DND-41 (cell line): ENCODE results near the gene PCAT6.

Experiments used
- ATAC-seq: fragments of 200-7000 bp; cut with Tn5 transposase; 3 replicates; pipeline ENCODE4 v1.9.1; 2021; ENCODE audit warnings: low read depth; ENCODE audit not compliant: insufficient read depth
- DNase-seq: peaks from one replicate; pipeline ENCODE4 v3.0.0-alpha.2; 2020
- H2AFZ ChIP-seq: 2 replicates; pipeline ENCODE4 v1.6.0; 2012; ENCODE audit warnings: low read depth, low read length
- H3K27ac ChIP-seq: 2 replicates; pipeline ENCODE4 v1.5.1; 2012; ENCODE audit warnings: low read length, inconsistent platforms
- H3K27me3 ChIP-seq: fragments of 200-600 bp; sonication (generic); 2 replicates; pipeline ENCODE4 v1.6.0; 2012; ENCODE audit warnings: low read length, mild to moderate bottlenecking, inconsistent platforms; ENCODE audit not compliant: insufficient read depth, poor library complexity
- H3K36me3 ChIP-seq: 2 replicates; pipeline ENCODE4 v1.5.1; 2012; ENCODE audit warnings: low read length, inconsistent platforms; ENCODE audit not compliant: insufficient read depth
- H3K4me1 ChIP-seq: 2 replicates; pipeline ENCODE4 v1.5.1; 2012; ENCODE audit warnings: mild to moderate bottlenecking, low read length; ENCODE audit not compliant: insufficient read depth
- H3K4me2 ChIP-seq: 2 replicates; pipeline ENCODE4 v1.6.0; 2012; ENCODE audit warnings: mild to moderate bottlenecking, moderate library complexity, low read length, inconsistent platforms; ENCODE audit not compliant: insufficient read depth
- H3K4me3 ChIP-seq, 2 experiments: fragments of 200-600 bp in 1 of 2; shearing (Covaris generic) in 1 of 2; 2 replicates each; pipeline ENCODE4 v1.5.1; 2012 to 2016; ENCODE audit warnings: inconsistent platforms in 2 of 2, low read length in 2 of 2, mild to moderate bottlenecking in 2 of 2, low read depth in 1 of 2, moderate library complexity in 1 of 2
- H3K79me2 ChIP-seq: 2 replicates; pipeline ENCODE4 v1.6.0; 2012; ENCODE audit warnings: low read length, inconsistent platforms; ENCODE audit not compliant: insufficient read depth
- H3K9ac ChIP-seq: 2 replicates; pipeline ENCODE4 v1.6.0; 2012; ENCODE audit warnings: low read depth, mild to moderate bottlenecking, inconsistent platforms, low read length, moderate library complexity
- H3K9me3 ChIP-seq: 2 replicates; pipeline ENCODE4 v1.5.1; 2012; ENCODE audit warnings: low read length, moderate library complexity, mild to moderate bottlenecking, inconsistent platforms; ENCODE audit not compliant: insufficient read depth, severe bottlenecking
- H4K20me1 ChIP-seq: 2 replicates; pipeline ENCODE4 v1.6.0; 2012; ENCODE audit warnings: low read length; ENCODE audit not compliant: insufficient read depth
- CTCF ChIP-seq: IDR thresholded peaks from 2 replicates; pipeline ENCODE4 v1.5.1; 2012; ENCODE audit warnings: borderline replicate concordance, low read length, moderate library complexity, mild to moderate bottlenecking; ENCODE audit not compliant: poor library complexity, severe bottlenecking; ENCODE audit errors: extremely low read depth
- EZH2 ChIP-seq: IDR thresholded peaks from 3 replicates; pipeline ENCODE4 v1.6.1; 2012; ENCODE audit warnings: borderline replicate concordance, low read depth, mild to moderate bottlenecking, moderate library complexity, low read length, inconsistent platforms; ENCODE audit not compliant: severe bottlenecking

PCAT6 gene

GRCh38 chr1:202798260-202798659, 12.5 kb upstream of the PCAT6 start:
- no peak for DNase-seq
- Histone ChIP-seq H2AFZ (no peak overlapping the region), H3K4me3 (no peak overlapping the region), H3K9me3 (no peaks in the 10 kb centered on the region), H3K27me3 (peaks cover 14% of the 10 kb centered on the region), H3K4me1 (no peaks in the 10 kb centered on the region), H4K20me1 (no peaks in the 10 kb centered on the region), H3K36me3 (no peaks in the 10 kb centered on the region), H3K4me2 (no peak overlapping the region), H3K79me2 (no peaks in the 10 kb centered on the region), H3K27ac (no peak overlapping the region), H3K9ac (no peak overlapping the region)
- TF ChIP-seq CTCF (no peak), EZH2 (no peak)
- no peak for ATAC-seq

- no peak for ATAC-seq
- Histone ChIP-seq H3K4me2 (no peak overlapping the region), H3K79me2 (no peaks in the 10 kb centered on the region)
Measured at GRCh38 chr1:202798792-202799331, 11.9 kb upstream of the PCAT6 start.

GRCh38 chr1:202800742-202801141, 10.0 kb upstream of the PCAT6 start:
- H3K9ac ChIP-seq: no peak overlapping the region
- TF ChIP-seq EZH2 (no peak), CTCF (no peak)
- ATAC-seq (no peak), DNase-seq (no peak)
- no peaks in the 10 kb centered on the region for H3K9me3 ChIP-seq
- no peaks in the 10 kb centered on the region for H3K4me1 ChIP-seq
- no peaks in the 10 kb centered on the region for H4K20me1 ChIP-seq
- H2AFZ ChIP-seq: no peak overlapping the region
- H3K4me3 ChIP-seq: no peak overlapping the region
- no peaks in the 10 kb centered on the region for H3K79me2 ChIP-seq
- H3K36me3 ChIP-seq: no peaks in the 10 kb centered on the region
- H3K27ac ChIP-seq: no peak overlapping the region
- peaks cover 24% of the 10 kb centered on the region for H3K27me3 ChIP-seq
- H3K4me2 ChIP-seq: no peak overlapping the region

More at GRCh38 chr1:202798792-202799331, 11.9 kb upstream of the PCAT6 start:
- H3K9me3 ChIP-seq: no peaks in the 10 kb centered on the region
- H3K4me1 ChIP-seq: no peaks in the 10 kb centered on the region
- H3K27me3 ChIP-seq: peaks cover 14% of the 10 kb centered on the region
- no peaks in the 10 kb centered on the region for H4K20me1 ChIP-seq
- TF ChIP-seq EZH2: no peak
- no peak for TF ChIP-seq CTCF
- H2AFZ ChIP-seq: no peak overlapping the region
- no peaks in the 10 kb centered on the region for H3K36me3 ChIP-seq
- no peak overlapping the region for H3K9ac ChIP-seq
- H3K4me3 ChIP-seq: no peak overlapping the region
- no peak for DNase-seq
- H3K27ac ChIP-seq: no peak overlapping the region

GRCh38 chr1:202801175-202801574, 9.6 kb upstream of the PCAT6 start:
- ATAC-seq (no peak), DNase-seq (no peak)
- no peaks in the 10 kb centered on the region for H4K20me1 ChIP-seq
- no peaks in the 10 kb centered on the region for H3K4me1 ChIP-seq
- H2AFZ ChIP-seq: no peak overlapping the region
- no peaks in the 10 kb centered on the region for H3K9me3 ChIP-seq
- no peak overlapping the region for H3K27ac ChIP-seq
- H3K4me2 ChIP-seq: no peak overlapping the region
- H3K79me2 ChIP-seq: no peaks in the 10 kb centered on the region
- no peak overlapping the region for H3K4me3 ChIP-seq
- TF ChIP-seq EZH2: no peak
- TF ChIP-seq CTCF: no peak
- H3K9ac ChIP-seq: no peak overlapping the region
- no peaks in the 10 kb centered on the region for H3K36me3 ChIP-seq
- peaks cover 28% of the 10 kb centered on the region for H3K27me3 ChIP-seq
